Activated CD8-positive, alpha-beta memory T cell treated with anti-CD3 and anti-CD28 coated beads for 48 hours (primary cell): ENCODE results near the gene EP300.
"Not testable (repeated sequence)": the region's sequence is repeated elsewhere in the genome, so short reads cannot be mapped to it uniquely, and the experiment has no call there.

Experiments
- DNase-seq, 3 experiments: peaks; one replicate each; pipeline ENCODE4 v3.0.0-alpha.2; 2020; ENCODE audit warnings: low read depth in 2 of 3, low spot score in 2 of 3

The EP300 gene

DNA sequence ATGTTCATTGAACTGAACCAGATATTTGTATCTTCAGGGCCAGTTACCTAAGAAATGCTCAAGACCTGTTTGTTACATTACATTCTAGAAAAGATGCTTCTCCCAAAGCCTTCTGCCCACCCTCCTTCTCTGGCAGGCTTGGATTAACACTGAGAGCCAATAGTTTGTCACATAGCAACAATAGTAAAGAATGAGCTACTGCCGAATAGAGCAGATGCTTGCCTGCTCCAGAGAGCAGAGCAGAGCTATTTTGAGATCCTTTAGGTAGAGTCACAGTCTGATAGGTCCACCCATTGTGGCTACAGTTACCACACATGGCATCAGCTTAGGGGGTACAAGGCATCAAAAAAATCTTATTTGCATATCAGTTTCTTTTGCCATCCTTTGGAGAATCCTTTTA, 13.5 kb upstream of the EP300 start:
- DNase-seq: no peak

DNA sequence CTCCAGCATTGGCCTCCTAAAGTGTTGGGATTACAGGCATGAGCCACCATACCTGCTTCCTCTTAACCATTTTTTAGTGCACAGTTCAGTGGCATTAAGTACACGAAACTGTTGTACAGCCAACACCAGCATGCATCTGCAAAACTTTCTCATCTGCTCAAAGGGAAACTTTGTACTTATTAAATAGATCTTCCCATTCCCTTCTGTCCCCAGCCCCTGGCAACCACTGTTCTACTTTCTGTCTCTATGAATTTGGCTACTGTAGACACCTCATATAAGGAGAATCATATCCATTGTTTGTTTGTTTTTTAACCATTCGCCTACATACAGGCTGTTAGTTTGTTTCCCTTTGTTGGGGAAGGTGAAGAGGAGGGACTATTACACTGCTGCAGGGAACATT, 6.5 kb upstream of the EP300 start:
- DNase-seq: no peak

- DNase-seq: peak; percentile 96 to 99 (median 98)
Observed at GRCh38 chr22:41091132-41092022, 1.0 kb upstream of the EP300 start.

GRCh38 chr22:41092847-41093411, 537 bp downstream of the EP300 start:
- no peak for DNase-seq

DNA sequence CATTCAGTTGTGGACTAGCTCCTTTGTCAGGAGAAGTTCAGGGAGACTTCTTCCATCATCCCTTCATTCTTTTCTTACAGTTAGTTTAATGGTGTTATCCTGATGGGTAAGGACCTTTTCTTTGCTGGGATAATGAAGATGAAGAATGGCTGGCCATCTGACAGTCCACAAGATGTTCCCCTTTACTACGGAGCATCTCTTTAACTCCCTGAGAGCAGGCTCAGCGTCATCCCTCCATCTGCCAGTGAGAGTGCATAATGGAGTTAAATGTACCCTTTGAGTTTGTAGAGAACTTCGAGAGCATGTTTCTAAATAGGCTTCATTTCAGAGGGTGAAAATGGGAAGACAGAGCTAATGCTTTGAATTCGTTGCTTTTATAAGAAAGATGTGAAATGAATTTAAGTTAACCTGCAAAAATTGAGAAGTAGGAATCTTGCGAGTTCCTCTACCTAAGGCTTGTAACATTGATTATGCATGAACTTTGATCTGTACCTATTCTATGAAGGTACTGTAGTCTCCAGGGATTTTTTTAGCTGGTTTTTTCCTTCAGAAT, 1.7 kb downstream of the EP300 start:
- no peak for DNase-seq

- DNase-seq: no peak
Observed at GRCh38 chr22:41096391-41096790, 4.0 kb downstream of the EP300 start.

DNA sequence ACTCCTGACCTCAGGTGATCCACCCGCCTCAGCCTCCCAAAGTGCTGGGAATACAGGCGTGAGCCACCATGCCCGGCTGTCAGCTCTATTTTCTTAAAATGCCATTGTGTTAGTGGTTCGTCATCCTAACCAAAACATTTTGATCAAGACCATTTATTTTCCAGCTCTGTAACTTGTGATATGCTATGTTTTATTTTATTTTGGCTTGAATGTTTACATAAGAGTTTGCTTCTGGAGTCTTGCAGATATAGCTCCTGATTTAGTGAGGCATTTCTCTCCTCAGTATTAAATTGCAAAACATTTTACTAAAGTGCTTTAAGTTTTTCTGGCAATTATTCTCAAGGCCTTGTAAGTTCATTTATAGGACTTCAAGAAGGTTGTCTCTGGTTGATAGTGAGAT, 4.4 kb downstream of the EP300 start:
- DNase-seq: no peak

DNA sequence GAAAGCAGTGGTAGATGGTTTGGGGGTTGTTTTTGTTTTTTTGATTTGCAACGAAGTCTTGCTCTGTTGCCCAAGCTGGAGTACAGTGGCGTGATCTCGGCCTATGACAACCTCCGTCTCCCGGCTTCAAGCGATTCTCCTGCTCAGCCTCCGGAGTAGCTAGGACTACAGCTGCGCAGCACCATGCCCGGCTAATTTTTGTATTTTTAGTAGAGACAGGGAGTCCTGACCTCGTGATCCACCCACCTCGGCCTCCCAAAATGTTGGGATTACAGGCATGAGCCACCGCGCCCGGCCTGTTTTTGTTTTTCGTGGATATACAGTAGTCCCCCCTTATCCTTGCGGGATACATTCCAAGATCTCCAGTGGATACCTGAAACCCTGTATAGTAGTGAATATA, 6.6 kb downstream of the EP300 start:
- no peak for DNase-seq

GRCh38 chr22:41106122-41106968, 14.0 kb downstream of the EP300 start:
- DNase-seq: no peak

GRCh38 chr22:41106969-41107325, 14.6 kb downstream of the EP300 start:
- not testable (repeated sequence) for DNase-seq

- no peak for DNase-seq
Observed at GRCh38 chr22:41110968-41111367, 18.6 kb downstream of the EP300 start.

DNA sequence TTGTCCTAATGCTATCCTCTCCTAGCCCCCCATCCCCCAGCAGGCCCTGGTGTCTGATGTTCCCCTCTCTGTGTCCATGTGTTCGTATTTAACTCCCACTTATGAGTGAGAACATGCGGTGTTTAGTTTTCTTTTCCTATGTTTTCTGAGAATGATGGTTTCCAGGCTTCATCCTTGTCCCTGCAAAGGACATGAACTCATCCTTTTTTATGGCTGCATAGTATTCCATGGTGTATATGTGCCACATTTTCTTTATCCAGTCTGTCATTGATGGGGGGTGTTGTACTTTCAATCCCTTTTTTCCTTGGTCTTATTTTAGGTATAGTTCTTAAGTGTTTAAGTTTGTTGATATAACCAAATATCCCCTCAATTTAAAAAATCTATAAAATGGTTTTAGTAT, 23.9 kb downstream of the EP300 start:
- no peak for DNase-seq

GRCh38 chr22:41117127-41117965, 25.0 kb downstream of the EP300 start:
- DNase-seq: no peak

DNA sequence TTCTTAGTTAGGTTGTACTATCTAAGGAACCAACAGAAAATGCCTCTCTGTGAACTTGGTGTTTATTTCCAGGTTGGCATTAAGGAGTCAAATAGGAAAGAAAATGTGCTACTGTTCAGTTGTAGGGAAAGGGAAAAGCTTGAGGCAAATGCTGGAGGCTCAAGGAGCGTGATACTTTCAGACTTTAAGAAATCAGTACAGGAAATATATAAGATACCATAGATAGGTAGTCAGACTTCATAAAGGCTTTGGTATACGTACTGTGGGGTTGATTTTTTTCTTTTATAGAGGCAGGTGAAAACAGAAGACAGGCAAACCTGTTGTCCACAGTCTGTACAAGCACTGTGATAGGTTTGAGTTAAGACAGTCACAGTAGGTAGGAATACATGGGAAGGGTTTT, 30.8 kb downstream of the EP300 start:
- DNase-seq: no peak

DNA sequence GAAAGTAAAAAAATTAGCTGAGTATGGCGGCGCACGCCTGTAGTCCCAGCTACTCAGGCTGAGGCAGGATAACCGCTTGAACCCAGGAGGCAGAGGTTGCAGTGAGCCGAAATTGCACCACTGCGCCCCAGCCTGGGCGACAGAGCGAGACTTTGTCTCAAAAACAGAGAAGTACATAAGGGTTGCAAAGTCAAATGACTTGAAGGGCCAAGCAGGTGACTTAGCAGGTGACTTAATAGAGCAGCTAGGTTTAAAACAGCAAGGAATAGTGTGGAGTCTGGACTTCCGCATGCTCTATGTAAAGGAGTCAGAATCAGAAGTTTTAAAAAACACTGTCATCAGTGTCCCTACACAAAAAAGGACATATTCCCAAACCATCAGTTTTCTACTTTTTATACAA, 31.7 kb downstream of the EP300 start:
- DNase-seq: no peak

- no peak for DNase-seq
Observed at GRCh38 chr22:41127451-41127850, 35.1 kb downstream of the EP300 start.

- DNase-seq: no peak
Observed at GRCh38 chr22:41128606-41129005, 36.2 kb downstream of the EP300 start.

DNA sequence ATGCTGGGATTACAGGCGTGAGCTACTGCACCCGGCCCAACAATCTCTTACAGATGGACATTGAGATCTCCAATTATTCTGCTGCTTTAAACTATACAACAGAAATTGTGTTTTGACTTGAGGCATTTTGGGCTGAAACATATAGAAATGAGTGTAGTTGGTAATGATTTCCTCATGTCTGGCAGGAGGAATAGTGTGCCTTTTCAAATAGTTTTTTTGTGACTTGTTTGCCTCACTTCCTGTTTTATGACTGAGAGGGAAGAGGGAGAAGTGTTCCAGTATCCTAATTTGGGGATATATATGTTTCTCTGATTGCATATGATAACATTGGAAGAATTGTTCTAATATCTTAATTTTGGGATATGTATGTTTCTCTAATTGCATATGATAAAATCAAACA, 40.2 kb downstream of the EP300 start:
- no peak for DNase-seq

- no peak for DNase-seq
Observed at GRCh38 chr22:41140365-41140957, 48.1 kb downstream of the EP300 start.

- DNase-seq: not testable (repeated sequence)
Observed at GRCh38 chr22:41145921-41146320, 53.5 kb downstream of the EP300 start.
